OCI-LY7 (cell line): ENCODE results near the gene RFNG. TPM values are rescaled to one million over a fixed set of nuclear protein-coding genes. Genes with fewer than 3 reads are reported as not detected.

ENCODE experiments used
- BruUV-seq: library from RNA; stranded (reverse); fragments of 400-500 nt; replicated peaks from 2 replicates; lab custom pipeline; 2021; lab: Mats Ljungman, UMichigan
- CTCF ChIA-PET: fragments of 300-600 bp; sonication (Branson Sonifier 250); formaldehyde crosslinking; loops from one replicate; lab custom pipeline; 2022; ENCODE audit warnings: antibody characterized with exemption; ENCODE audit not compliant: unreplicated experiment; lab: Charles Lee
- POLR2A ChIA-PET: fragments of 300-600 bp; sonication (Branson Sonifier 250); formaldehyde crosslinking; loops from one replicate; lab custom pipeline; 2022; ENCODE audit warnings: antibody characterized with exemption; lab: Charles Lee
- DNase-seq: peaks from one replicate; pipeline ENCODE4 v3.0.0-alpha.2; 2015; ENCODE audit warnings: low spot score
- H2AFZ ChIP-seq: fragments of 200-600 bp; sonication (generic), shearing (Covaris generic); 2 replicates; pipeline ENCODE4 v1.6.1; 2014; ENCODE audit warnings: mild to moderate bottlenecking, antibody characterized with exemption, low read length, moderate library complexity
- H3K27ac ChIP-seq: fragments of 200-600 bp; sonication (generic); 2 replicates; pipeline ENCODE4 v1.5.1; 2014; ENCODE audit warnings: mixed run types, low read depth, mild to moderate bottlenecking, moderate library complexity, low read length, inconsistent platforms; ENCODE audit not compliant: poor library complexity, severe bottlenecking
- H3K36me3 ChIP-seq: fragments of 200-600 bp; sonication (generic); 2 replicates; pipeline ENCODE4 v1.6.1; 2014; ENCODE audit warnings: mild to moderate bottlenecking, antibody characterized with exemption, low read length, moderate library complexity, mixed read lengths; ENCODE audit not compliant: insufficient read depth
- H3K4me1 ChIP-seq: fragments of 200-600 bp; sonication (generic); 2 replicates; pipeline ENCODE4 v1.5.1; 2014; ENCODE audit warnings: mild to moderate bottlenecking, low read length; ENCODE audit not compliant: insufficient read depth, poor library complexity, severe bottlenecking
- H3K4me2 ChIP-seq: fragments of 200-600 bp; sonication (generic); 2 replicates; pipeline ENCODE4 v1.6.1; 2014; ENCODE audit warnings: mild to moderate bottlenecking, low read length
- H3K4me3 ChIP-seq: fragments of 200-600 bp; sonication (generic); 2 replicates; pipeline ENCODE4 v1.5.1; 2014; ENCODE audit warnings: mild to moderate bottlenecking, low read depth, low read length; ENCODE audit not compliant: poor library complexity, severe bottlenecking
- H3K79me2 ChIP-seq: fragments of 200-600 bp; sonication (generic); 2 replicates; pipeline ENCODE4 v1.6.1; 2016; ENCODE audit warnings: low read depth, mild to moderate bottlenecking, low read length, moderate library complexity, mixed read lengths; ENCODE audit not compliant: insufficient read depth
- H3K9me2 ChIP-seq: fragments of 200-600 bp; sonication (generic); 2 replicates; pipeline ENCODE4 v1.6.1; 2016; ENCODE audit warnings: mild to moderate bottlenecking, low read length, mixed read lengths; ENCODE audit not compliant: insufficient read depth
- H3K9me3 ChIP-seq: fragments of 200-600 bp; sonication (generic); 2 replicates; pipeline ENCODE4 v1.6.1; 2014; ENCODE audit warnings: mild to moderate bottlenecking, mixed run types, low read length, mixed read lengths
- H4K20me1 ChIP-seq: fragments of 200-600 bp; sonication (generic); 2 replicates; pipeline ENCODE4 v1.6.1; 2014; ENCODE audit warnings: mild to moderate bottlenecking, antibody characterized with exemption, low read length, moderate library complexity, mixed read lengths; ENCODE audit not compliant: insufficient read depth
- EZH2phosphoT487 ChIP-seq: fragments of 200-600 bp; sonication (generic); IDR thresholded peaks from 2 replicates; pipeline ENCODE4 v1.6.1; 2018; ENCODE audit warnings: low read depth, borderline replicate concordance, mild to moderate bottlenecking, mixed run types, antibody characterized with exemption, low read length, moderate library complexity, mixed read lengths
- intact Hi-C: fragments of 100-400 bp; cut with micrococcal nuclease; formaldehyde crosslinking; loops from one replicate; pipeline ENCODE4 v1.10.0; 2022; ENCODE audit not compliant: unreplicated experiment
- total RNA-seq, 2 experiments: library from RNA; depleted of rRNA in 1 of 2; stranded (reverse); fragments of >200 nt in 1 of 2; shearing (Covaris generic) in 1 of 2; gene quantifications; 2 replicates each; pipeline ENCODE4 v1.2.3, GENCODE V29; 2014 to 2022
- TF ChIP-seq, protein P1 (sequence below): fragments of 200-600 bp; sonication (generic); conservative IDR thresholded peaks from 2 replicates; pipeline ENCODE4 v1.5.1; 2014; ENCODE audit warnings: mild to moderate bottlenecking, antibody characterized with exemption, low read length, moderate library complexity, mixed read lengths

The RFNG gene
- total RNA-seq, 2 experiments from 2014 or later = 47.3 to 59.4 TPM

DNA sequence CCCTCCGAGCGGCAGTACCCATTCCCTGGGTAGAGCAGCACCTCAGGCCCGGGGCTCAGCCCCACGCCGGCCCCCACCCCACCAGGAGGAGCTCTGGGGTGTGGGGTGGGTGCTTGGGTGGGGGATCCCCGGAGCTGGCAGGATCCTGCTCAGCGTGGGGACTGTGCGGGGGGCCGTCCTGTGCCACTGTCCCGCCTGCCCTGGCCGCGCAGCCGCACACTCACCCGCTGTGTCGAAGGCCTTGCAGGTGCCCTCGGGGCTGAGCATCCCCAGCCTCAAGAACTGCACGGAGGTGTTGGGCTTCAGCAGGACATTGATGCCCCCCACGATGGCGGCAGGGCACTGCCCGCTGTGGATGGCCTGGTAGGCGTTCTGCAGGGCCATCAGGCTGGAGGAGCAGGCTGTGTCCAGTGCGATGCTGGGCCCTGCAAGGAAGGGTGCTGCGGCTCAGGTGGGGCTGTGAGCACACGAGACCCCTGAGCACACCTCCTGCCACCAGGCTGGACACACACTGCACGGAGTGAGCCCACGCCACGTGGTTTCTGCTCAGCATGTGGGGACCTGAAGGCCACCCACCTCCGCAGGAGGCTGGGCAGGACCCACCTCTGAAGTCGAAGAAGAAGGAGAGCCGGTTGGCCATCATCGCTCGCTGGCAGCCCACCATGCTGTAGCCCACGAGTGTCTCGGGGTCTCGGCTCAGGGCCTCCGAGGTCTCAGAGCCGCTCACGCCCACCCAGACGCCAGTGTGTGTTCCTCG, 41.6 kb upstream of the RFNG start:
- POLR2A ChIA-PET = no interaction called here
- no peak overlapping the region for H3K4me3 ChIP-seq
- no peaks in the 10 kb centered on the region for H3K9me2 ChIP-seq
- H2AFZ ChIP-seq = no peak overlapping the region
- peaks cover 21% of the 10 kb centered on the region; the same call in 1 of the 2 replicates for H4K20me1 ChIP-seq
- no peak overlapping the region for H3K4me2 ChIP-seq
- TF ChIP-seq, protein P1, sequence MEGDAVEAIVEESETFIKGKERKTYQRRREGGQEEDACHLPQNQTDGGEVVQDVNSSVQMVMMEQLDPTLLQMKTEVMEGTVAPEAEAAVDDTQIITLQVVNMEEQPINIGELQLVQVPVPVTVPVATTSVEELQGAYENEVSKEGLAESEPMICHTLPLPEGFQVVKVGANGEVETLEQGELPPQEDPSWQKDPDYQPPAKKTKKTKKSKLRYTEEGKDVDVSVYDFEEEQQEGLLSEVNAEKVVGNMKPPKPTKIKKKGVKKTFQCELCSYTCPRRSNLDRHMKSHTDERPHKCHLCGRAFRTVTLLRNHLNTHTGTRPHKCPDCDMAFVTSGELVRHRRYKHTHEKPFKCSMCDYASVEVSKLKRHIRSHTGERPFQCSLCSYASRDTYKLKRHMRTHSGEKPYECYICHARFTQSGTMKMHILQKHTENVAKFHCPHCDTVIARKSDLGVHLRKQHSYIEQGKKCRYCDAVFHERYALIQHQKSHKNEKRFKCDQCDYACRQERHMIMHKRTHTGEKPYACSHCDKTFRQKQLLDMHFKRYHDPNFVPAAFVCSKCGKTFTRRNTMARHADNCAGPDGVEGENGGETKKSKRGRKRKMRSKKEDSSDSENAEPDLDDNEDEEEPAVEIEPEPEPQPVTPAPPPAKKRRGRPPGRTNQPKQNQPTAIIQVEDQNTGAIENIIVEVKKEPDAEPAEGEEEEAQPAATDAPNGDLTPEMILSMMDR = no peak
- H3K4me1 ChIP-seq = peaks cover 13% of the 10 kb centered on the region
- CTCF ChIA-PET = no interaction called here
- peaks cover 89% of the 10 kb centered on the region for H3K36me3 ChIP-seq
- no peak for DNase-seq
- no peak overlapping the region for H3K27ac ChIP-seq
- H3K9me3 ChIP-seq = no peaks in the 10 kb centered on the region
- intact Hi-C loops = no loop called here
- peaks cover 25% of the 10 kb centered on the region for H3K79me2 ChIP-seq
- no TSS peak for BruUV-seq

DNA sequence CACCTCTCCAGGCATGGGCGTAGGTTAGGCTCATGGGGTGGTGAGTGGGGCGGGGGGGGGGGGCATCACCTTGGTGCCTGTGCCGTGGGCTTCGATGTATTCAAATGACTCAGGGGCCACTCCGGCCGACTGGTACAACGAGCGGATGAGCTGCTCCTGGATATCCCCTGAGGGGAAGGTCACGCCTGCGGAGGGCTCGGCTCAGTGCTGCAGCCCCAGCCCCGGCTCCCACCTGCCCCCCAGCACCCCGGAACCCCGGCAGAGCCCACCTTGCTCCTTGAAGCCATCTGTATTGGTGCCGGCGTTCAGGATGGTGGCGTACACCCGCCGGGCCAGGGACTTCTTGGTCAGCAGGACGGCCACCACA, 41.0 kb upstream of the RFNG start:
- Histone ChIP-seq H4K20me1 (peaks cover 21% of the 10 kb centered on the region; the same call in 1 of the 2 replicates), H3K9me2 (no peaks in the 10 kb centered on the region), H3K9me3 (no peaks in the 10 kb centered on the region), H3K36me3 (peaks cover 94% of the 10 kb centered on the region), H2AFZ (no peak overlapping the region), H3K4me1 (peaks cover 13% of the 10 kb centered on the region), H3K4me2 (no peak overlapping the region), H3K79me2 (peaks cover 24% of the 10 kb centered on the region), H3K4me3 (no peak overlapping the region), H3K27ac (no peak overlapping the region)
- DNase-seq = no peak
- TF ChIP-seq, protein P1 = no peak
- TF ChIP-seq EZH2phosphoT487 = no peak
- CTCF ChIA-PET = no interaction called here
- intact Hi-C loops = no loop called here
- POLR2A ChIA-PET = no interaction called here
- BruUV-seq = no TSS peak

DNA sequence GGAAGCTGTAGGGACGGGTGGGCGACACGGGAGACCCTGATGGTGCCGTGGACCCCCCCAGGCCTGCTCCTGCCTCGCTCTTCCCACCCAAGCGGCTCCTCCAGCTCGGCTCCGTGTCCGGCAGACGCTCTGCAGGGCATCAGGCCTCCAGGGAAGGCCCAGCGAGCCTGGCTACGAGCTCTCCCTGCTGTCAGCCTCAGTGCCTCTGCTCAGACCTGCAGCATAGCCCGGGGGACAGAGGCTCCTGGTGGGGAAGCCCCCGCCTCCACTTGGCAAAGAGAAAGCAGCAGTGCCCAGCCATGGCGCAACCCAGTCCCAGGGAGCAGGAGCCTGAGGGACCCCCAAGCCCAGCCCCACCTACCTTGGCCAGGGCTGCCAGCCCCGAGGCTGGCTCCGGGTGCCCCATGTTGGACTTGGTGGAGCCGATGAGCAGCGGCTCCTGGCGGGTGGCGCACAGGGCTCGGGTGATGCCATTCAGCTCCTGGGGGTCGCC, 40.5 kb upstream of the RFNG start:
- H3K4me2 ChIP-seq = no peak overlapping the region
- DNase-seq = no peak
- H4K20me1 ChIP-seq = peaks cover 21% of the 10 kb centered on the region; the same call in 1 of the 2 replicates
- no peak overlapping the region for H2AFZ ChIP-seq
- peaks cover 95% of the 10 kb centered on the region for H3K36me3 ChIP-seq
- intact Hi-C loops = no loop called here
- peaks cover 13% of the 10 kb centered on the region for H3K4me1 ChIP-seq
- ChIA-PET POLR2A (no interaction called here), CTCF (no interaction called here)
- H3K9me2 ChIP-seq = no peaks in the 10 kb centered on the region
- no peak overlapping the region for H3K4me3 ChIP-seq
- TF ChIP-seq, protein P1 = no peak
- no peak for TF ChIP-seq EZH2phosphoT487
- no peaks in the 10 kb centered on the region for H3K9me3 ChIP-seq
- H3K27ac ChIP-seq = no peak overlapping the region
- no TSS peak for BruUV-seq
- H3K79me2 ChIP-seq = peaks cover 19% of the 10 kb centered on the region
